ENCODE data around the gene KDM6B.

Gene KDM6B

GRCh38 chr17:7833795-7834541 is at the start of gene KDM6B:
Gene KDM6B (plus strand): TSS chr17:7834217. CDS start chr17:7845555, 11,338 bp downstream.
- TF ChIP-seq CTCF (IDR thresholded peaks at IDR 0.05; ENCODE audit: low read depth, low read length) = no peak
- H3K4me3 ChIP-seq (replicated peaks in 1 of 2; ENCODE audit: low read depth in 2 of 2, low read length in 2 of 2) = peak within 1 kb of the TSS; percentile 74 to 77
- peak; percentile 92 to 95 for DNase-seq (ENCODE audit: low read depth in 2 of 2)

- no peak for DNase-seq (ENCODE audit: low read depth in 2 of 2)
- no peak for TF ChIP-seq CTCF (IDR thresholded peaks at IDR 0.05; ENCODE audit: low read depth, low read length)
- no peak overlapping the region for H3K4me3 ChIP-seq (replicated peaks in 1 of 2; ENCODE audit: low read depth in 2 of 2, low read length in 2 of 2)
Observed at GRCh38 chr17:7786866-7787265, 47.2 kb upstream of the KDM6B start.

GRCh38 chr17:7789131-7789530 is 44.9 kb upstream of the KDM6B start:
- no peak for DNase-seq (ENCODE audit: low read depth in 2 of 2)
- no peak overlapping the region for H3K4me3 ChIP-seq (replicated peaks in 1 of 2; ENCODE audit: low read depth in 2 of 2, low read length in 2 of 2)
- no peak for TF ChIP-seq CTCF (IDR thresholded peaks at IDR 0.05; ENCODE audit: low read depth, low read length)

- H3K4me3 ChIP-seq (replicated peaks in 1 of 2; ENCODE audit: low read depth in 2 of 2, low read length in 2 of 2) = no peak overlapping the region
- no peak for DNase-seq (ENCODE audit: low read depth in 2 of 2)
- TF ChIP-seq CTCF (IDR thresholded peaks at IDR 0.05; ENCODE audit: low read depth, low read length) = no peak
Observed at GRCh38 chr17:7790150-7790549, 43.9 kb upstream of the KDM6B start.

- no peak overlapping the region for H3K4me3 ChIP-seq (replicated peaks in 1 of 2; ENCODE audit: low read depth in 2 of 2, low read length in 2 of 2)
- DNase-seq (ENCODE audit: low read depth in 2 of 2) = no peak
- no peak for TF ChIP-seq CTCF (IDR thresholded peaks at IDR 0.05; ENCODE audit: low read depth, low read length)
Observed at GRCh38 chr17:7792611-7793010, 41.4 kb upstream of the KDM6B start.

- DNase-seq (ENCODE audit: low read depth in 2 of 2) = no peak
- no peak for TF ChIP-seq CTCF (IDR thresholded peaks at IDR 0.05; ENCODE audit: low read depth, low read length)
- H3K4me3 ChIP-seq (replicated peaks in 1 of 2; ENCODE audit: low read depth in 2 of 2, low read length in 2 of 2) = no peak overlapping the region
Observed at GRCh38 chr17:7794075-7794663, 39.8 kb upstream of the KDM6B start.

All from cardiac fibroblast (primary cell).